LNCAP (cell line): ENCODE results near the gene CATSPERB.

Source experiments
- CTCF ChIP-seq: fragments of 450-650 bp; IDR thresholded peaks from 2 replicates; pipeline ENCODE4 v1.5.1; 2017; ENCODE audit warnings: mild to moderate bottlenecking

The CATSPERB gene

DNA sequence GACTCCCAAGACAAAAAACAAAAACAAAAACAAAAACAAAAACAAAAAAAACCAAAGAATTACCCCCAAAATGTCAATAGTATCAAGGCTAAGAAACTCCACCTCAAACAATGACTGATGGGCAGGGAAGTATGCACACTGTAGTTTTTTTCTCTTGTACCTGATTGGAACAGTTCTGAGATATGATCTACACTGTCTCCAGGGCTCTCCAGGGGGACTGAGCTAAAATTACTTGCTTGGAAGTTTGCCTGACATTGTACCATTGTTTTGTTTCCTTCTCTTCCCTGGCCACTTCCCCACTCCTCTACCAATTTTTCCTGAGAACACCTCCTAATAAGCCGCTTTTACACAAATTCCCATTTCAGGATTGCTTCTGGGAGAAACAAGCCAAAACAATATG, 22.3 kb upstream of the CATSPERB start:
- TF ChIP-seq CTCF: no peak

DNA sequence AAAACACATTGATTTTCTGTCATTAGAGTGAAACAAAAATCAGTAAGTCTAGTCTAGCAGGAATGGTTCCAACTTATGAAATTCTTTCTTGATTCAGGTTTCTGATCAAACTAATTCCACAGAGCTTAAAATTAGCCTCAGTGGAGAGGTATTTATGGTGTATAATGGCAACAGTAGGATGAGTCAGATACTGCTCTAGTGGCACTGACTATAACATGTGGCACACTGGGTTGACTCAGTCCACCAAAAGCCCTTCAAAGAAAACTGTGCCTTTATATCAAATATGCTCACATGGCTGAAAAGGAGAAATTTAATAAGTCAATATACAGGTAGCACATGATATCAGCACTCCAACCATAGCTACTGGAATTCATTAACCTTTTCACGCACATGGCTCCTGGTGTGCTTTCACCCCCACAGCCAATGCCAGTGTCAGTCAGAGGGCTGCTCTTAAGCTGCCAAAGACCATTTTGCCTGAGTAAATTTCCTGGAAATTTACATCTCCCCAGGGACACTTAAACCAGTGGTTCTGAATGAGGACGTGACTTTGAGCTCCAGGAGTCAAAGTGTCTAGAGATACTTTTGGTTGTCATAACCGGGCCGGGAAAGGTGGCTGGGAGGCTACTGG, 21.7 kb upstream of the CATSPERB start:
- TF ChIP-seq CTCF: no peak

DNA sequence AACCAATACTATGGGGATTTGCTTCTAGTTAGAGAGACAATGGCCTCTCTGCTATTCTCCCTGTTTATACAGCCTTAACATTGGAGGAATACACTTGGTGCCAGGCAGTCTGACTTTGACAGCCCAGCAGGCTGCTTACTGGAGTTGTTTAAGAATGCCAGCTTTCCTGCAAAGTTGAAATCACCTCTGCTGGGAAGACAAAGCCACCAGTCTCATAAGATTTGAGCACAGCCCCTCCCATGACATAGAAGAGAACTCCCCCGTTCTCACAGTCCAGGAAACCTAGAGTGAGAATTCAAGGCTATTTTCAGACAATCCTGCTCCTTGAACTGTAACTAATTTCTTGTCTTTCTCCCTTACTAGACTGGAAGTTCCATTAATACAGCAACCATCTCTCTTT, 21.1 kb upstream of the CATSPERB start:
- TF ChIP-seq CTCF: no peak

DNA sequence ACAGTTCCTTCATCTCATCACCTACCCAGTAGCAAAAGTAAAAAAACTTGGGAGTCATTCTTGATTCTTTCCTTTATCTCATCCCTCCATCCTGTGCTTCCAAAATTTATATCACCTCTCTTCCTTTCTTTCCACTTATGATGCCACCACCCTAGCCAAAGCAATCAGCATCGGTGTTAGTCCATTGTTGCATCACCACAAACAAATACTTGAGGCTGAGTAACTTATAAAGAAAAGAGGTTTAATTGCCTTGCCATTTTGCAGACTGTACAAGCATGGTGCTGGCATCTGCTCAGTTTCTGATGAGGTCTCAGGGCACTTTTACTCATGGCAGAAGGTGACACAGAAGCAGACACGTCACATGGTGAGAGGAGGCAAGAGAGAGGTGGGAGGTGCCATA, 19.8 kb upstream of the CATSPERB start:
- no peak for TF ChIP-seq CTCF

- no peak for TF ChIP-seq CTCF
Measured at GRCh38 chr14:91750634-91751198, 18.8 kb upstream of the CATSPERB start.

DNA sequence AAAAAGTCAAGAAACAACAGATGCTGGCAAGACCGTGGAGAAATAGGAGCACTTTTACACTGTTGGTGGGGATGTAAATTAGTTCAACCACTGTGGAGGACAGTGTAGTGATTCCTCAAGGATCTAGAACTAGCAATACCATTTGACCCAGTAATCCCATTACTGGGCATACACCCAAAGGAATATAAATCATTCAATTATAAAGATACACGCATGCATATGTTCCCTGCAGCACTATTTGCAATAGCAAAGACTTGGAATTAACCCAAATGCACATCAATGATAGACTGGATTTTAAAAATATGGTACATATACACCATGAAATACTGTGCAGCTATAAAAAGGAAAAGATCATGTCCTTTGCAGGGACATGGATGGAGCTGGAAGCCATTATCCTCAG, 18.0 kb upstream of the CATSPERB start:
- TF ChIP-seq CTCF: no peak

- no peak for TF ChIP-seq CTCF
Measured at GRCh38 chr14:91748049-91748448, 16.2 kb upstream of the CATSPERB start.

DNA sequence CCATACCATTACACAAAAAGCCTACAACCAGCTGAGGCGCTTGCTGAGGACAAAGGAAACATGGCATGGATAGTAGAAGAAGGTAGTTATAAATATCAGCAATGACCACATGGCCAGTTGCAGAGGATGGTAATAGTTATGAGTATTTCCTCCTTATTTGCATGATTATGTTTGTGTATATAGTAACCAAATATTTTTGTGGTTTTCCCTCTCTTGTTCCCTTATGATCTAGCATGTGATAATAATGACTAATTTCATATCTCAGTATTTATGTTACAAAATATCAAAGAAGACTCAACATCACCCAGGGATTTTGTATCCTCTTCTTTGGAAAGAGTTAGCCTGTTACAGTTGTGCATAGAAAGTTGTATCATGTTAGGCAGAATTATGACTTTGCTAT, 13.5 kb upstream of the CATSPERB start:
- no peak for TF ChIP-seq CTCF
